Muscle of arm (tissue), 12 donors: ENCODE results near the gene WFDC1. TPM values are rescaled to one million over a fixed set of nuclear protein-coding genes. Genes with fewer than 3 reads are reported as not detected.

ENCODE experiments used
- DNase-seq: peaks from one replicate; pipeline ENCODE4 v3.0.0-alpha.2; 2013
- polyA plus RNA-seq, 12 donors: library from polyadenylated mRNA; unstranded; fragments of 120-200 nt; gene quantifications; one replicate each; pipeline ENCODE4 v1.2.1, GENCODE V29; 2013; ENCODE audit not compliant: insufficient read length in 12 of 12

WFDC1 gene
- polyA plus RNA-seq, 12 donors = 1.2 to 2.6 (median 1.6) TPM; not detected in 2

DNA sequence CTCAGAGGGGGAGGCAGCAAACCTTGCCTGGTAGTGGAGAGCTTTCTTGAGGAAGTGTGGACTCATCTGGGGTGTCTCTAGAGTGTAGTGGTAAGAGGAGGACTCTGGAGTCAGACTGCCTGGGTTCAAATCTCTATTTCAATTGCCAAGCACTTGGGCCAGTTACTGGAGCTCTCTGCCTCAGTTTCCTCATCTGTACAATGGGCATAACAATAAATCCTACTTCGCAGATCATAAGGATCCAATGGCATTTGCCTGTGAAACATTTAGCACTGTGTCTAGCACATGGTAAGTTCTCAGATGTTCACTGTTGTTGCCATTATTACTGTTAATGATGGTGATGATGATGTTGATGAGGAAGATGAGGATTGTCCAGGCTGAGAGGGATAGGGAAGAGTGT lies 23.6 kb upstream of the WFDC1 start:
- no peak for DNase-seq

GRCh38 chr16:84271866-84272265 lies 22.8 kb upstream of the WFDC1 start:
- no peak for DNase-seq

GRCh38 chr16:84272740-84273320 lies 21.8 kb upstream of the WFDC1 start:
- no peak for DNase-seq

GRCh38 chr16:84274515-84274914 lies 20.2 kb upstream of the WFDC1 start:
- no peak for DNase-seq

GRCh38 chr16:84275585-84276151 lies 19.0 kb upstream of the WFDC1 start:
- DNase-seq = no peak

DNA sequence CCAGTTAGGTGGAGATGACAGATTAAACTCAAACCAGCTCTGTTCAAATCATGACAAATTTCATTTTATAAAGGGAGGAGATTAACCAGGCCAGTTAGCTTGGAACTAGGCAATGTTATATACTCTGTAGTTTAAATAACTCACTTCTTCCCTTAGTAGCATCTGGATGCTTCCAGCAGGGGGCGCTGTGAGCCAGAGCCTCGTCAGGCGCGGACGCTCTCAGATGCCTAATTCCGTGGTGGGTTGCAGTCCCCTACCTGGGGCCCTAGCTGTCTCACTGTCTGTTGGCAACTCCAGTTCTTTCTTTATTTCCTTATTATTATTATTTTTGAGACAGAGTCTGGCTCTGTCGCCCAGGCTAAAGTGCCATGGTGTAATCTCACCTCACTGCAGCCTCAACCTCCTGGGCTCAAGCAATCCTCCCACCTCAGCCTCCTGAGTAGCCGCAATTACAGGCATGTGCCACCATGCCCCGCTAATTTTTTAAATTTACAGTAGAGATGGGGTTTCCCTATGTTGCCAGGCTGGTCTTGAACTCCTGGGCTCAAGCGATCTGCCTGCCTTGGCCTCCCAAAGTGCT lies 17.3 kb upstream of the WFDC1 start:
- DNase-seq = no peak

DNA sequence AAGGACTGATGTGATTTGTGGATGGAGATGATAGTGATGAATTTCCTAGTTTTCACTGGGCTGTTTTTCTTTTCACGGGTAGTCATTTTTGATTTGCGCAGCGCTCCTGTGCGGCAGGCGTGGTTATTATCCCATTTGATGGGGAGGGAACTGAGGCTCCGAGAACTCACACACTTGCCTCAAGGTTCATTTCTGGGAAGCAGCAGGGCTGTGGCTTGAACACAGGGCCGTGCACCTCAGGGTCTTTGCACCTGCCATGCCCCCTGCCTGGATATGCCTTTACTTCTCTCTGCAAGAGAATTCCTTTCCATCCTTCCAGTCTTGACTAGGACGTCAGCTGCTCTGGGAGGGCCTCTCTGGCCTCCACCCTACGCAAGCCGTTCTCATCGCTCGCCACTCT lies 16.3 kb upstream of the WFDC1 start:
- no peak for DNase-seq

- DNase-seq = no peak
These were observed 15.7 kb upstream of the WFDC1 start for GRCh38 chr16:84278968-84279367.

DNA sequence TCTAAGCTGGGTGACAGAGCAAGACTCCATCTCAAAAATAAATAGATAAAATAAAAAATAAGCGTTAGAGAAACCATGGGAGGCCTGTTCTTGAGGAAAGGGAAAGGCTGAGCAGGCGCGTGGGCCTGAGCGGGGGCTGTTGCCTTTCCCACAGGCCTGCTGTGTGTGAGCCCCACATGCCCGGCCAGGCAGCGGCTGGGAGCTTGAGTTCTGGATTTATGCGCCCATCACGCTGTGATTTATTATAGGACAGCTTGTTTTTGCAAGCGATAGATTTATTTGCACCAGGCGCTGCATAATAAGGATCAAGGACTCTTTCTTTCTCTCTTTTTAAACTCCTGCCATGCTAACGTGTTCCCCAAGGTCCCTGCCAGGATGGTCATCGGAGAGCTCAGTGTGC lies 14.8 kb upstream of the WFDC1 start:
- DNase-seq = no peak

DNA sequence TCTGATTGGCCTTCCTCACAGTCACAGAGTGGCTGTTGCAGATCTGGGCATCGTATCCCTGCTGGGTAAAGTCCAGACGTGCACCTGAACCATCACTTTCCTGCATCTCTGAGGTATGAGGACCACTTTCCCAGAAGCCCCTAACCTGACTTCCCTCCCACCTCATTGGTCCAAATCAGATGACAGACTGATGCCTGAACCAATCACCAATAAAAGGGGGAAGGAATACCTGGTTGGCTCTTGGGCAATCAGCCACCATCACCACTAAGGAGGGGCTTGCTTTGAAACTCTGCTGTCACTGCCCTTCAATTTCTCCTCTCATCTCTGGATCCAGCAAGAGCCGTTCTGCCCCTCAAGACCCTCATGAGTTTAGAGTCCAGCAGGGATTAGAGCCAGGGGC lies 13.6 kb upstream of the WFDC1 start:
- no peak for DNase-seq

DNA sequence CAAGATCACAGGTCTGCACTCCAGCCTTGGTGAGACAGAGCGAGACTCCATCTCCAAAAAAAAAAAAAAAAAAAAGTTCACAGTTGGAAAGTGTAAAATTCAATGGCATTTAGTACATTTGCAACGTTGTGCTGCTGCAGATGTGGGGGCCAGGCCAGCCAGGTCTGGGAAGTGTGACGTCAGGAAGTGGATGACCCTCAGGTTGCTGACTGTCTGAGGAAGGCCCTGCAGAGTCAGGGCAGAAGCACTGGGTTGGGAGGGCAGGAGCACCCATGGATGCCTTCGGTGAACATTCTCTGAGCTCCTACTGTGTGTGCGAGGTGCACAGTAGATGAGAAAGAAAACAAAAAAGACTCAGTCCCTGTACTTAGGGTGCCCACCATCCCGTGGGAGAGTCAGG lies 12.1 kb upstream of the WFDC1 start:
- no peak for DNase-seq

DNA sequence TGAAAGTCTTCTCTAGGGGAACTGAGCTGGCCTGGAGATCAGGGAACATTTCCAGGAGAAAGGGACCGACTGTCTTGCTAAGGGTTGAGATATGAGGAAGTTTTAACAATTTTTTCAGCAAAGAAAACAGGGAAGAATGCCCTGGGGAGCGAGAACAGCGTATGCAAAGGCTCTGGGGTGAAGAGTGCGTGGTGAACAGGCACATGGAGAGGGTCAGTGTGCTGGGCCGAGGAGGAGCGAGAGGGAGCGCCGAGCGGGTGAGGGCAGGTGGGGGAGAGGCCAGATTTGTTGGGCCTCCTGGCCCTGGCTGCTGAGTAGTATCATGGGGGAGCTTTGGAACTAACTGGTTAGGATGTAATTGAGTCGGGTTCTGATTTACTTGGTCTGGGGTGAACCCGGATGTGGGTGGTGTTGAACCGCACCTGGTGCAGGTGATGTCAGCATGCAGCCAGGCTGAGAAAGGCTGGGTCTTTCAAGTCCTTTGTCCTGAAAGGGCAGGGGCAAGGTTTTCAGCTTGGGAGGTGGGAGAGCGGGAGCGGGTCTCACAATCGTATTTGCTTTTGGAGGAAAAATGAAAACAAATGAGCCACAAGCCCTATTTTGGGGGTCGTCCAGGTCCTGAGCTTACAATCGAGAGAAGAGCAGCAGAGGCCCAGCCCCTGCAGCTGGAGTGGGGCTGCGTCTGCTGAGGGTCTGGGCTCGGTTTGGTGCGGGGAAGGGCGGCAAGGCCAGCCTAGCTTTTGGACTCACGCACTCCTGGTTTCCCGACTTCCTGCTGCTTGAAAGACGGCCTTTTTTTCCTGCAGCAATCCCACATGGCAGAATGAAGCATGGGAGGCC lies 11.1 kb upstream of the WFDC1 start:
- DNase-seq = no peak

- no peak for DNase-seq
These were observed 10.4 kb upstream of the WFDC1 start for GRCh38 chr16:84284154-84284722.

GRCh38 chr16:84286578-84287240 lies 8.0 kb upstream of the WFDC1 start:
- DNase-seq = no peak

GRCh38 chr16:84288902-84289301 lies 5.8 kb upstream of the WFDC1 start:
- DNase-seq = no peak

DNA sequence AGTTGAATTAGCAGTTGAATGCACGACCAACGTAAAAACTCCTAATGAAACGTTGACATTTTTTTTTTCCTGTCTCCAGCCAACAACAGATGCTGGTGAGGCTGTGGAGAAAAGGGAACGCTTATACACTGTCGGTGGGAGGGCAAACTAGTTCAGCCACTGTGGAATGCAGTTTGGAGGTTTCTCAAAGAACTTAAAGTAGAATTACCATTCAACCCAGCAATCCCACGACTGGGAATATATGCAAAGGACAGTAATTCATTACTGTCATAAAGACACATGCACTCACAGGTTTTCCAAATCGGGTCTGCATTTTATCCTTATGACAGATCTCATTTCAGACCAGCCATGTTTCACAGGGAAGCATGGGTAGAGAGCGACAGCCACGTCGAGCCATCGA lies 3.5 kb upstream of the WFDC1 start:
- no peak for DNase-seq

DNA sequence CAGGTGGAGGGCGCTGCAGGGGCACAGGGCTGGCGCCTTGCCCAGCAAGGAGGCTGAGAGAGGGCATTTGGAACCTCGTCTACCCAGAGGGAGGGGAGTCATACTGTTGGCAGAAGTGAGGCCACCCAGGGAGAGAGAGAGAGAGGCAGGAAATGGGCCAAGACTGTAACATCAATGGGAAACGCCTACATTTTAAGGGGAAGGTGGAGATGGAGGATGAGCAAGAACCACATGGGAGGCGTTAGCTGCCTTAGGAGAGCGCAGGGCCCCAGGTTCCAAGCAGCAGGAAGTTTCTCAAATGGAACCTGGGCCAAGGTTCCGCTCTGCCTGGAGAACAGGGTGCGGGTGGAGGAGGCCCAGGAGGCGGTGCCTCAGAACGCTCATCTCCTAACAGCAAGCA lies 2.7 kb upstream of the WFDC1 start:
- no peak for DNase-seq

DNA sequence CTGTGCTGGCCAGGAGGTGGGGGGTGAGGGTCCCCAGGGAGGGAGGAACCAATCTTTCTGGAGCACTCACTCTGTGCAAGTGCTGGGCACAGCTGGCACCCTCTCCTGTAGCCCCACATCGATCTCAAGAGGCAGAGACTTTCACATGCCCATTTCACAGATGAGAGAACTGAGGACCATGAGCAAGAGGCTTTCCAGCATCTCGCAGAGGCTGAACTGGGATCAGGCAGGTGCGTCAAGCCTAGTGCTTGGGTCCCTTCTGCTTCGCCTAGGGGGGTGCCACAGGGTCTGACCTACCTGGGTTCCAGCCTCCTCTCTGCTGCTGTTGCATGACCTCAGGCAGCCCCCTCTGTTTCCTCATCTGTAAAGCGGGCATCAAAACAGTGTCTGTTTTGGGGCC lies 1.3 kb upstream of the WFDC1 start:
- DNase-seq = no peak

- no peak for DNase-seq
These were observed 561 bp upstream of the WFDC1 start for GRCh38 chr16:84294117-84294516.

DNA sequence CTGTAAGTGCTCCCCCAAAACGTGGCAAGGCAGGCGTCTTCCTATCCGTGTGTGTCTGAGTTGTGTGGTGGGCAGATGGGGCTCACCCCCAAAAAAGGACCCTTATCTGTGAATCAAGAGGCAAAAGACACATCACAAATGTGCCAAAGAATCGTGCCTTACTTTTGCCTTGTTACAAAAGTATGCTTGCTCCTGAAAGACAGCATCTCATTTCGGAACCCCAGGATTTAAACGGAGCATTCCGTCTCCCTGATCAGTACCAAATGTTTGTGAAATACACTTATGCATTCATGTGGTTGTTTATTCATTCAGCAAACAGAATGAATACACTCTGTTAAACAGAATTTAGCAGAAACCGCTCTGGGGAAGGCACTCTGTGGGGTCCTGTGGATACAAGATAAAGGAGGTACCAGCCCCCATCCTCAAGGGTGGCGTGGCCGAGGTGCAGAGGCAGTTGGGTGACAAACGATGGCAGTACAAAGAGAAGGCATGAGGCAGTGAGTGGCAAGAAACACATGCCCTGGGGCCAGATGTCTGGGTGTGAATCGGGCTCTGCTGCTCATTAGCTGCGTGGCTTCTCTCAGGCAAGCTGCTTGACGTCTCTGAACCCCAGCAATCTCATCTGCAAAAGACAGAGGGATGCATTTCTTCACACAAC lies 654 bp downstream of the WFDC1 start:
- DNase-seq = no peak

DNA sequence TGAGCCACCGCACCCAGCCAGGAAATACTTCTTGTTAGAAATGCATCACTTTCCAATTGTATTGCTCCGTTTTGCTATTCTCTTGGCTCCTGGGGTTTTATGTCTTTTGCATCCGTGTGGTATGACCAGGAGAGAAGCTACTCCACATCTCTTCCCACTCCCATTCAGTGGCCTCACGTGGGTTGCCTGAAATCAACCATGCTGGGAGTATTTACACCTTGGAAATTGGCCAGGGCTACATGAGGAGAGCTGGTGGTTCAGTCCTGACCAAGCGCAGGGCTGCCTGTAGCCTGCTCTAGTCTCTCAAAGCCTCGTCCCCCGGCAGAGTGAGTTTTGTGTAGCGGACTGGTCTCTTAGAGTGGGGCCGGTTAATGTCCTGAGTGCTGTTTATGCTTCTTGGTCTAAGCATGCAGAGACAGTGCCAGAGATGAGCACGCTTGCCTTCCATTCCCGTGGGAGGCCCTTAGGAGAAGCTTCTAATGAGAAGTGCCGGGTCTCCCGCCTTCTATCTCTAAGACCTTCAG lies 3.8 kb downstream of the WFDC1 start:
- no peak for DNase-seq
